Amniotic stem cell (primary cell): ENCODE measurements around the gene OCEL1.
A peak's percentile ranks its signal among the peaks of the same experiment; 100 is the strongest.
"Not testable (repeated sequence)": the region's sequence is repeated elsewhere in the genome, so short reads cannot be mapped to it uniquely, and the experiment has no call there.

Experiments used
- DNase-seq: peaks from one replicate; lab custom pipeline; 2025; lab: John Stamatoyannopoulos, UW

Gene OCEL1

GRCh38 chr19:17226002-17226933, at the start of gene OCEL1:
Gene OCEL1 (plus strand): TSS chr19:17226226. CDS start chr19:17226248, 22 bp downstream.
- peak; percentile 97 for DNase-seq

GRCh38 chr19:17178291-17178690, 47.7 kb upstream of the OCEL1 start:
- DNase-seq = no peak

- no peak for DNase-seq
These were observed 44.9 kb upstream of the OCEL1 start for GRCh38 chr19:17180997-17181702.

- DNase-seq = no peak
These were observed 42.7 kb upstream of the OCEL1 start for GRCh38 chr19:17183271-17183761.

- DNase-seq = no peak
These were observed 42.1 kb upstream of the OCEL1 start for GRCh38 chr19:17183858-17184321.

GRCh38 chr19:17184371-17184841, 41.6 kb upstream of the OCEL1 start:
- no peak for DNase-seq

GRCh38 chr19:17185590-17185989, 40.4 kb upstream of the OCEL1 start:
- no peak for DNase-seq

GRCh38 chr19:17191736-17192135, 34.3 kb upstream of the OCEL1 start:
- not testable (repeated sequence) for DNase-seq

GRCh38 chr19:17192751-17193150, 33.3 kb upstream of the OCEL1 start:
- no peak for DNase-seq

- DNase-seq = no peak
These were observed 31.4 kb upstream of the OCEL1 start for GRCh38 chr19:17194608-17195007.

GRCh38 chr19:17195106-17195505, 30.9 kb upstream of the OCEL1 start:
- no peak for DNase-seq

GRCh38 chr19:17196610-17197009, 29.4 kb upstream of the OCEL1 start:
- no peak for DNase-seq

- DNase-seq = no peak
These were observed 28.4 kb upstream of the OCEL1 start for GRCh38 chr19:17197666-17198065.

- DNase-seq = no peak
These were observed 25.5 kb upstream of the OCEL1 start for GRCh38 chr19:17200408-17201079.

GRCh38 chr19:17202249-17202648, 23.8 kb upstream of the OCEL1 start:
- DNase-seq = no peak

- no peak for DNase-seq
These were observed 23.3 kb upstream of the OCEL1 start for GRCh38 chr19:17202713-17203112.

- peak; percentile 5 for DNase-seq
These were observed 20.5 kb upstream of the OCEL1 start for GRCh38 chr19:17205237-17206140.

GRCh38 chr19:17206736-17207581, 19.1 kb upstream of the OCEL1 start:
- no peak for DNase-seq

GRCh38 chr19:17209126-17210036, 16.6 kb upstream of the OCEL1 start:
- no peak for DNase-seq
